Endothelial cell of umbilical vein (primary cell): ENCODE measurements around the gene SEMA5A. TPM values are rescaled to one million over a fixed set of nuclear protein-coding genes. Genes with fewer than 3 reads are reported as not detected.

Source experiments
- BruUV-seq: library from RNA; stranded (reverse); fragments of 400-500 nt; replicated peaks from 2 replicates; lab custom pipeline; 2021; lab: Mats Ljungman, UMichigan
- CTCF ChIA-PET: fragments of 300-600, 350-600 bp; sonication (Branson Sonifier 250); formaldehyde crosslinking; loops from one replicate; lab custom pipeline; 2021; ENCODE audit warnings: antibody characterized with exemption, inconsistent platforms; lab: Charles Lee
- POLR2A ChIA-PET: fragments of 300-600, 350-600 bp; sonication (Branson Sonifier 250); formaldehyde crosslinking; loops from one replicate; lab custom pipeline; 2021; ENCODE audit warnings: antibody characterized with exemption, inconsistent platforms; lab: Charles Lee
- DNase-seq: peaks from one replicate; pipeline ENCODE4 v3.0.0-alpha.2; 2011; ENCODE audit warnings: low read depth, low spot score
- FAIRE-seq: peaks from 2 replicates; lab custom pipeline; 2011; peaks lifted over from hg19 to GRCh38; lab: Jason Lieb, UNC
- H2AFZ ChIP-seq: 2 replicates; pipeline ENCODE4 v1.6.0; 2012; ENCODE audit warnings: low read depth, low read length, control low read depth, inconsistent platforms
- H3K27ac ChIP-seq: 2 replicates; pipeline ENCODE4 v1.5.1; 2011; ENCODE audit warnings: low read depth, mild to moderate bottlenecking, control low read depth, low read length, moderate library complexity; ENCODE audit not compliant: insufficient read depth
- H3K27me3 ChIP-seq, 2 experiments: 2 replicates each; pipeline versions ENCODE4 v1.6.0 to v1.6.1; 2011; ENCODE audit warnings: low read length in 2 of 2, mixed read lengths in 1 of 2; ENCODE audit not compliant: control insufficient read depth in 2 of 2, insufficient read depth in 2 of 2
- H3K36me3 ChIP-seq, 2 experiments: 2 replicates in 1 of 2; 3 replicates in 1 of 2; pipeline ENCODE4 v1.5.1; 2011; ENCODE audit warnings: low read length in 2 of 2, mild to moderate bottlenecking in 1 of 2, moderate library complexity in 1 of 2; ENCODE audit not compliant: control insufficient read depth in 2 of 2, insufficient read depth in 2 of 2; ENCODE audit errors: extremely low read depth in 1 of 2
- H3K4me1 ChIP-seq: 3 replicates; pipeline ENCODE4 v1.5.1; 2011; ENCODE audit warnings: mild to moderate bottlenecking, low read length; ENCODE audit not compliant: control insufficient read depth, insufficient read depth; ENCODE audit errors: extremely low read depth
- H3K4me2 ChIP-seq: 2 replicates; pipeline ENCODE4 v1.6.1; 2011; ENCODE audit warnings: low read length, control low read depth, mixed read lengths; ENCODE audit not compliant: insufficient read depth
- H3K4me3 ChIP-seq, 3 experiments: fragments of 200-600 bp in 1 of 3; sonication (generic), shearing (Covaris generic) in 1 of 3; replicated peaks in 1 of 3; 2 replicates each; pipeline ENCODE4 v1.5.1; 2011 to 2016; ENCODE audit warnings: control low read depth in 3 of 3, low read length in 3 of 3, mild to moderate bottlenecking in 2 of 3, inconsistent platforms in 1 of 3, low read depth in 1 of 3, moderate library complexity in 1 of 3; ENCODE audit not compliant: insufficient read depth in 1 of 3
- H3K79me2 ChIP-seq: 2 replicates; pipeline ENCODE4 v1.6.0; 2012; ENCODE audit warnings: low read length, inconsistent platforms; ENCODE audit not compliant: control insufficient read depth, insufficient read depth
- H3K9ac ChIP-seq: replicated peaks from 2 replicates; pipeline ENCODE3; 2011; ENCODE audit warnings: low read length, control low read depth; ENCODE audit not compliant: insufficient read depth; ENCODE audit errors: extremely low read depth
- H3K9me1 ChIP-seq: replicated peaks from 3 replicates; pipeline ENCODE4 v1.6.0; 2011; ENCODE audit warnings: mild to moderate bottlenecking, low read length; ENCODE audit not compliant: control insufficient read depth, insufficient read depth; ENCODE audit errors: extremely low read depth
- H3K9me3 ChIP-seq: replicated peaks from 2 replicates; pipeline ENCODE4 v1.5.1; 2012; ENCODE audit warnings: low read length, inconsistent platforms; ENCODE audit not compliant: control insufficient read depth, insufficient read depth
- H4K20me1 ChIP-seq: replicated peaks from 2 replicates; pipeline ENCODE3; 2011; ENCODE audit warnings: mild to moderate bottlenecking, low read length; ENCODE audit not compliant: control insufficient read depth, insufficient read depth; ENCODE audit errors: extremely low read depth
- CTCF ChIP-seq, 2 donors: IDR thresholded peaks; 1 replicate in 1 of 2; 2 replicates in 1 of 2; pipeline ENCODE4 v1.5.1; 2011; ENCODE audit warnings: low read length in 2 of 2, mild to moderate bottlenecking in 2 of 2, moderate library complexity in 2 of 2, control low read depth in 1 of 2, inconsistent platforms in 1 of 2, low read depth in 1 of 2; ENCODE audit not compliant: insufficient read depth in 1 of 2; ENCODE audit errors: extremely low read depth in 1 of 2
- EZH2 ChIP-seq: IDR thresholded peaks from 2 replicates; pipeline ENCODE4 v1.6.1; 2012; ENCODE audit warnings: borderline replicate concordance, low read depth, mild to moderate bottlenecking, moderate library complexity, low read length, inconsistent platforms; ENCODE audit not compliant: severe bottlenecking
- FOS ChIP-seq: IDR thresholded peaks from 2 replicates; pipeline ENCODE4 v1.6.1; 2011; ENCODE audit warnings: mild to moderate bottlenecking, low read length, moderate library complexity, borderline replicate concordance; ENCODE audit not compliant: insufficient read depth
- GATA2 ChIP-seq: IDR thresholded peaks from 2 replicates; pipeline ENCODE4 v1.7.0; 2011; ENCODE audit warnings: low read depth, mild to moderate bottlenecking, moderate library complexity, mixed read lengths, low read length; ENCODE audit not compliant: insufficient read length, insufficient read depth
- JUN ChIP-seq: IDR thresholded peaks from 2 replicates; pipeline ENCODE4 v1.6.1; 2011; ENCODE audit warnings: borderline replicate concordance, low read depth; ENCODE audit not compliant: insufficient read length, insufficient read depth
- MAX ChIP-seq: IDR thresholded peaks from 2 replicates; pipeline ENCODE4 v1.6.1; 2011; ENCODE audit not compliant: insufficient read depth, insufficient read length
- MYC ChIP-seq: IDR thresholded peaks from one replicate; pipeline ENCODE4 v1.6.1; 2011; ENCODE audit warnings: mild to moderate bottlenecking, low read depth, low read length
- POLR2A ChIP-seq: IDR thresholded peaks from 2 replicates; pipeline ENCODE4 v1.6.1; 2012; ENCODE audit warnings: low read depth, mild to moderate bottlenecking, control low read depth, low read length
- POLR2AphosphoS5 ChIP-seq: IDR thresholded peaks from 2 replicates; pipeline ENCODE4 v1.6.1; 2012; ENCODE audit warnings: low read depth, mild to moderate bottlenecking, control low read depth, low read length, moderate library complexity; ENCODE audit not compliant: insufficient read depth
- dilution Hi-C: fragments of 300-500 bp; cut with MboI; formaldehyde crosslinking; loops from one replicate; pipeline ENCODE4 v1.15.0; 2019; ENCODE audit warnings: low sequenced_read_pairs; ENCODE audit not compliant: extremely low pct_ligation_motif_present
- intact Hi-C: fragments of 100-400 bp; cut with micrococcal nuclease; formaldehyde crosslinking; loops from one replicate; pipeline ENCODE4 v1.10.0; 2022
- polyA plus RNA-seq, 4 experiments: library from polyadenylated mRNA; depleted of rRNA in 3 of 4; stranded (reverse) in 3 of 4; unstranded in 1 of 4; fragments of >200 nt; gene quantifications; 2 replicates each; pipeline versions ENCODE4 v1.2.1 to v1.2.3, GENCODE V29; 2011 to 2012; ENCODE audit warnings: missing spikeins in 1 of 4
- total RNA-seq: library from RNA; stranded (reverse); gene quantifications from 2 replicates; pipeline ENCODE4 v1.2.3, GENCODE V29; 2021

Gene SEMA5A
- total and polyA plus RNA-seq, 2 donors (not counting 3 experiments of a cell fraction or from before 2014, with no cell fraction given) = 0.04 to 0.06 TPM

GRCh38 chr5:9125852-9126251, 420.0 kb downstream of the SEMA5A start:
- H3K9me1 ChIP-seq = no peaks in the 10 kb centered on the region
- dilution Hi-C loops (no loop called here), intact Hi-C loops (no loop called here)
- H3K4me1 ChIP-seq = no peaks in the 10 kb centered on the region
- H3K9me3 ChIP-seq = no peaks in the 10 kb centered on the region
- H2AFZ ChIP-seq = no peak overlapping the region
- no peaks in the 10 kb centered on the region for H3K79me2 ChIP-seq
- no peak for FAIRE-seq
- no peak overlapping the region for H3K27ac ChIP-seq
- ChIA-PET POLR2A (no interaction called here), CTCF (no interaction called here)
- BruUV-seq = no TSS peak
- no peak overlapping the region for H3K4me2 ChIP-seq
- H3K4me3 ChIP-seq = no peak overlapping the region
- TF ChIP-seq POLR2AphosphoS5 (no peak), MYC (no peak), CTCF (IDR thresholded peaks at IDR 0.05; ENCODE audit: extremely low read depth in 1 of 2, insufficient read depth in 1 of 2, low read depth in 1 of 2, low read length in 2 of 2) (no peak), FOS (no peak), POLR2A (no peak), EZH2 (no peak), GATA2 (no peak), JUN (no peak), MAX (no peak)
- no peaks in the 10 kb centered on the region for H3K36me3 ChIP-seq
- H4K20me1 ChIP-seq = no peaks in the 10 kb centered on the region
- no peaks in the 10 kb centered on the region for H3K27me3 ChIP-seq
- DNase-seq = no peak
- no peak overlapping the region for H3K9ac ChIP-seq
